ENCODE measurements around the gene FAM107B.
"Not testable (repeated sequence)": the region's sequence is repeated elsewhere in the genome, so short reads cannot be mapped to it uniquely, and the experiment has no call there.

The FAM107B gene

GRCh38 chr10:14658331-14659127 is 116.2 kb downstream of the FAM107B start:
- no peak for DNase-seq

GRCh38 chr10:14656052-14656730 is 118.5 kb downstream of the FAM107B start:
- no peak for DNase-seq

GRCh38 chr10:14654821-14655382 is 119.8 kb downstream of the FAM107B start:
- DNase-seq: no peak

GRCh38 chr10:14653271-14654161 is 121.2 kb downstream of the FAM107B start:
- no peak for DNase-seq

- DNase-seq: no peak
Measured at GRCh38 chr10:14652816-14653215, 121.9 kb downstream of the FAM107B start.

- no peak for DNase-seq
Measured at GRCh38 chr10:14652067-14652466, 122.6 kb downstream of the FAM107B start.

GRCh38 chr10:14649739-14650138 is 125.0 kb downstream of the FAM107B start:
- no peak for DNase-seq

GRCh38 chr10:14648946-14649345 is 125.8 kb downstream of the FAM107B start:
- DNase-seq: no peak

- no peak for DNase-seq
Measured at GRCh38 chr10:14648005-14648765, 126.5 kb downstream of the FAM107B start.

GRCh38 chr10:14645239-14645960 is 129.3 kb downstream of the FAM107B start:
- DNase-seq: no peak

- no peak for DNase-seq
Measured at GRCh38 chr10:14639637-14640036, 135.1 kb downstream of the FAM107B start.

GRCh38 chr10:14635043-14635710 is 139.5 kb downstream of the FAM107B start:
- no peak for DNase-seq

- DNase-seq: not testable (repeated sequence)
Measured at GRCh38 chr10:14634572-14634971, 140.1 kb downstream of the FAM107B start.

GRCh38 chr10:14625765-14626525 is 148.8 kb downstream of the FAM107B start:
- peak; percentile 39 for DNase-seq

- peak; percentile 65 for DNase-seq
Measured at GRCh38 chr10:14625192-14625631, 149.5 kb downstream of the FAM107B start.

GRCh38 chr10:14624600-14624999 is 150.1 kb downstream of the FAM107B start:
- no peak for DNase-seq

- no peak for DNase-seq
Measured at GRCh38 chr10:14623931-14624330, 150.8 kb downstream of the FAM107B start.

- no peak for DNase-seq
Measured at GRCh38 chr10:14621037-14621436, 153.7 kb downstream of the FAM107B start.

GRCh38 chr10:14618674-14619073 is 156.0 kb downstream of the FAM107B start:
- no peak for DNase-seq

GRCh38 chr10:14617852-14618251 is 156.8 kb downstream of the FAM107B start:
- no peak for DNase-seq

All from NCI-H1694 (cell line).